Astrocyte (in vitro differentiated cells and primary cell): Measurements from ENCODE around the gene MFNG.

Experiments used
- CTCF ChIP-seq: IDR thresholded peaks from 2 replicates; pipeline ENCODE4 v1.5.1; 2011; ENCODE audit warnings: low read depth, mild to moderate bottlenecking, inconsistent platforms, low read length, moderate library complexity; ENCODE audit not compliant: insufficient read depth
- EZH2 ChIP-seq: IDR thresholded peaks from 2 replicates; pipeline ENCODE4 v1.6.1; 2012; ENCODE audit warnings: mild to moderate bottlenecking, low read length, inconsistent platforms; ENCODE audit not compliant: insufficient read depth

GRCh38 chr22:37509059-37509860 is 23.1 kb upstream of the MFNG start:
- TF ChIP-seq CTCF (no peak), EZH2 (no peak)
